Endometrium (tissue), 2 donors: ENCODE data around the gene GRAP2.
"Not testable (repeated sequence)": the region's sequence is repeated elsewhere in the genome, so short reads cannot be mapped to it uniquely, and the experiment has no call there.

Experiments
- FAIRE-seq: peaks from 2 replicates; lab custom pipeline; 2012; peaks lifted over from hg19 to GRCh38; lab: Jason Lieb, UNC
- donor health status: control.
- donor health status: control.

Gene GRAP2

DNA sequence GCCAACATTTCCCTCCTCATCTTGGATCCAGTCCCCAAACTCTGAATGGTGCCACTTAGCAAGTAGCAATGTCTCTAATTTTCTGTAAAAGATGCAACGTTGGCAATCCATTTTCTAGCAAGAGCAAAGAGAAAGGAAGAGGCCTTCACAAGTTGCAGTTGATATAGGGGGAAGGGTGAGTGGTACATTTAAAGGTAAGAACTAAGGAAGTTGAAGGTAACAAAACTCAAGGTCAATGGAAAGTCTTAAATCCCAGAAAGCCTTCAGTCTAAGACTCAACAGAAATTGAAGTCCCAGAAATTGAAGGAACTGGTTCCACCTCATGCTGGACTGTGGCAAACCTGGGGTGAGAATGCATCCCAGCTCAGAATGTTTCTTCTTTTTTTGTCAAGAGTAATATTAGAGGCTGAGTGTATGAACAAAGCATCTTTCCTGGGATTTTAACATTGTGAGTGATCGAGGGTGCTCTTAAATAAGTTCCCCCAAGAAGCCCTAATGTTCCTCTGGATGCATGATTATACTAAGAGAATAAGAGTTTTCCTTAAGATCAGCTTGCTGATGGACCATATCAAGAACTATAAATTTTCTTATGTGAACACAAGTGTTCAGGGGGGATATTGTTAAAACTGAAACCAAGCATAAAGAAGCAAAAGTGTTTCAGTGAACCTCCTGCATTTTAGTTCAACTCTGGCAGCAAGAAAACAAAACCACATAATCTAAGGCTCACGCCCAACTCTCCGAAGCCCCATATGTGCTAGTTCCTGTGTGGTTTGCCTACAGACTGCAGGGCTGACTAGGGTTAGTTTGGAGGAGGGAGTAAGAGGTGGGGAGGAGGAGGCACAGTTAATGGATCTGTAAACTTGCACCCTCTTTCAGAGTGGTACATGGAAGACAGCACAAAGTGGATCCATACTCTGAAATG is at the start of gene GRAP2:
Gene GRAP2, plus strand, starts transcription at position 779 of the 922 bp plus-strand sequence. CDS start 46,023 bp downstream, outside the sequence.
- FAIRE-seq, result no peak

DNA sequence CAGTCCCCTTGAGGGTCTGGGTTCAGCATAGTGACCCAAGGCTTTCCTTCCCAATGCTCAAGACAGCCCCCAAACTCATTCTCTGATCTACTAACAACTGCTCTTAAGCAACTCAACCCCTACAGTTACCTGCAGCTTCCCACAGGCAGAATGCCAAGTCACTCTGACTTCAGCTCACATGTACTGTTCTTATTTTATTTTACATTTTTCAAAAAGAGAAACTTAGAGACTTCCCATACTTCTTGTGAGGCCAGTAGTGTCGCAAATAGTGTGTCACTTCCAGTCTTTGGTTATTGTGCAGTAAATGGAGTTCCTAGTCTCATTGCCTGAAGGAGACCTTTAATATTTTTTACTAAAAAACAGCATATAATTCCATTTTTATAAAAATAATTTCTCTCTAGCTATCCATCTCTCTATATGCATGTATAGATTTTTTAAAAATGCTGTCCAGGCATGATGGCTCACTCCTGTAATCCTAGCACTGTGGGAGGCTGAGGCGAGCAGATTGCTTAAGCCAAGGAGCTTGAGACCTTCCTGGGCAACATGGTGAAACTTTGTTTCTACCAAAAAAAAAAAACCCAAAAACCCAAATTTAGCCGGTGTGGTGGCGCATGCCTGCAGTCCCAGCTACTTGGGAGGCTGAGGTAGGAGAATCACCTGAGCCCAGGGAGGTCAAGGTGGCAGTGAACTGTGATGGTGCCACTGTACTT is 49.1 kb upstream of the GRAP2 start:
- no peak for FAIRE-seq

DNA sequence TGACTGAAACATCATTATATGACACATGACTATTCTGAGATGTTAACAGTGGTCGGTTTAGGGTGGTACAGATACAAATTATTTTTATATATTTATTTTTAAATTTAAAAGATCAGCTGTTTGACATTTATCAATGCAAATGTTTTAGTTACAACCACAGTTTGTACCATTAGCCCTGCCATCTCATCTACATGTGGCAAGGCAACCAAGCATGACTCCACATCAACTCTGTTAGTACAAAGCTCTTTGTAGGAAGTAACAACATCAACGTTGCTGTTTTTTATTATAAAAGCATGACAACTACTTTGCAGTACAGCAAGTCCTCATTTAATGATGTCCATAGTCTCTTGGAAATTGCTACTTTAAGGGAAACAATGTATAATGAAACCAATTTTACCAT is 48.1 kb upstream of the GRAP2 start:
- FAIRE-seq, result no peak

- FAIRE-seq, result no peak
Measured at GRCh38 chr22:39856588-39856987, 44.3 kb upstream of the GRAP2 start.

- no peak for FAIRE-seq
Measured at GRCh38 chr22:39859903-39860588, 40.8 kb upstream of the GRAP2 start.

- no peak for FAIRE-seq
Measured at GRCh38 chr22:39868741-39869140, 32.1 kb upstream of the GRAP2 start.

- not testable (repeated sequence) for FAIRE-seq
Measured at GRCh38 chr22:39869797-39870196, 31.1 kb upstream of the GRAP2 start.

GRCh38 chr22:39871008-39871798 is 29.7 kb upstream of the GRAP2 start:
- FAIRE-seq, result no peak

GRCh38 chr22:39872548-39872947 is 28.3 kb upstream of the GRAP2 start:
- FAIRE-seq, result no peak

- FAIRE-seq, result no peak
Measured at GRCh38 chr22:39873965-39874364, 26.9 kb upstream of the GRAP2 start.

GRCh38 chr22:39875176-39875885 is 25.6 kb upstream of the GRAP2 start:
- FAIRE-seq, result not testable (repeated sequence)

- no peak for FAIRE-seq
Measured at GRCh38 chr22:39877079-39877845, 23.6 kb upstream of the GRAP2 start.

- no peak for FAIRE-seq
Measured at GRCh38 chr22:39880722-39881121, 20.2 kb upstream of the GRAP2 start.

DNA sequence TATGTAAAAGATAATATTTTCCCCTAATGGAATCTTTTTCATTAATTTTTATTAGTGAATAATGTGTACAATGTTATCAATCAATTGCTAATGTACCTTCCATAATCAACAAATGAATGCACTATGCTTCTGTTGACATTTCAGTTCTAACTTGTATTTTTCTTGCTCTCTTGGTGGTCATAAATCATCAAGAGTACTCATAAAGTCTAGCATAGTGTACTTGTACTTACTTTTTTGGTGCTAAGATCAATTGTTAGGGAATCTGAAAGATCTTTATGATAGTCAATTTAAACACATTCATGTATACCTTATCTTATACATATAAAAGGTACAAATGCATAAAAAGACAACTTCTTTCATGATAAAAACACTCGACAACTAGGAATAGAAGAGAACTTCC is 17.8 kb upstream of the GRAP2 start:
- no peak for FAIRE-seq

- FAIRE-seq, result not testable (repeated sequence)
Measured at GRCh38 chr22:39889924-39890323, 11.0 kb upstream of the GRAP2 start.

- no peak for FAIRE-seq
Measured at GRCh38 chr22:39893526-39893925, 7.4 kb upstream of the GRAP2 start, which contains the start of gene ENTHD1. Gene ENTHD1, minus strand, starts transcription at chr22:39893760. Its CDS starts 6,012 bp downstream, at chr22:39887748.

- no peak for FAIRE-seq
Measured at GRCh38 chr22:39894554-39895092, 6.3 kb upstream of the GRAP2 start.

GRCh38 chr22:39895682-39896081 is 5.2 kb upstream of the GRAP2 start:
- no peak for FAIRE-seq

GRCh38 chr22:39896313-39896996 is 4.4 kb upstream of the GRAP2 start:
- no peak for FAIRE-seq
